ENCODE data around the gene HENMT1.

The HENMT1 gene

DNA sequence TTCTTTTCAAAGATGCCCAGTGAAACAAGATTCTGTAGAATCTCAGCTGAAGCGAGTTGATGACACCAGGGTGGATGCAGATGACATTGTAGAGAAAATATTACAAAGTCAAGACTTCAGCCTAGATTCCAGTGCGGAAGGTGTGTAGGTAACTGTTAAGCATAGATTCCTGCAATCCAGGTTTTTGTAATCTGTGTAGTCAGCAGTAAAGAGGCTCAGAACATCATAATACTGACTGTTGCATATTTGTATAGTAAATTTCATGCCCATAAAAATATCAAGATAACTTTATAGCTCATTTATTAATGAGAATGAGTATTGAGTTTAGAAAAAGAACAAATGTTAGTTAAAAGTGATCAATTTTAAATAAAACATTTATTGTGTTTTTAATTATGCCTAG is 32.2 kb downstream of the HENMT1 start:
- in situ Hi-C loops (cut with HindIII; ENCODE audit: low sequenced_read_pairs), result no loop called here

DNA sequence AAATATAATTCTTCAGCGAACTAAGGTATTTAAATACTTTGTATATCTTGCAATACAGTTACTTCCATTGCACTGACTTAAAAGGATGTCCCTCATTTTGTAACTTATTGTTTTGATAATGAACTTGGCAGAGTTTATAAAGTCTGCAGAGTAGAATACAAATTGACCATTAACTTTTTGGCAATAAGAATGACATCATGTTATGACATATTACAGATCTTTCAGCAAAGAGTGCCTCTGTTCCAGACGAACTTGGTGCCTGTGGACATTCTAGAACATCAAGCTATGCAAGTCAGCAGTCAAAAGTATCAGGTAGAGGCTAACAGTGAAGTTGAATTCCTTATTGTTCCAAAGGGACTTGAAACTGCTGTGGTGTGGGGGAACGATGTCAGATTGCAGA is 32.9 kb downstream of the HENMT1 start:
- in situ Hi-C loops (cut with HindIII; ENCODE audit: low sequenced_read_pairs), result no loop called here

DNA sequence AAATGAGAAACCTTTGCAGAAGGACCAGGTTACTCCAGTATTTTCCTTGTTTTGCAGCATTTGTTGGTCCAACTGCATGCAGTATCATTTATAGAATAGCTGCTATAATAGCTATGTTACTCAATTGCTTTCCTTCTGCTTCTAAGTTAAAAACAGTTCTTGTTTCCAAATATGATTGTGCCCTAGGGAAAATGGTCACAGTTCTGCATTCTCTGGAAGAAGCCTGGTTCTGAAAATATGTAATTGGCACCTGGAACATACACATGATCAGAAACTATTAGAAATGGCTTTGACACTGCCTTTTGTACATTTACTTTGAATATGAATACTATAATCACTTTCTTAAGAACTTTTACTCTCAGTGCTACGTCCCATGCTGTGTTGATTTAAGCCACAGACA is 33.6 kb downstream of the HENMT1 start:
- in situ Hi-C loops (cut with HindIII; ENCODE audit: low sequenced_read_pairs), result no loop called here

DNA sequence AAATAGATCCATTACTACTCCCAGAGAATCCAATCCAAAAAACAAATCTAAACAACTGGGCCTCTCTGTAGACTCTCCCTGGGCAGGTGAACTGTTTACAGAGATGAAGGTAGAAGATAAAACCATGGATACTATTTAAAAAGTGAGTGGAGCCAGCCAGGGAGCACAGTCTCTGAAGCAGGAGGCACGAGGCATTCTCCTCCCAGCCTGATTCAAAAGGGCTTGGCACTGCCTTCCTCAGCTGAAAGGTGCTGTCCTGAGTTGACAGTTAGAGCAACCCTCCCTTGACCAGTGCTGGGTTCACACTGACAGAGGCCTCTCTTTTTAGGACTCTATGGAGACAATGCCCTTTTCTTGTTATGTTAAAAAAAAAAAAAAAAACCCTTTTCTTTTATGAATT is 36.8 kb downstream of the HENMT1 start:
- in situ Hi-C loops (cut with HindIII; ENCODE audit: low sequenced_read_pairs), result no loop called here

DNA sequence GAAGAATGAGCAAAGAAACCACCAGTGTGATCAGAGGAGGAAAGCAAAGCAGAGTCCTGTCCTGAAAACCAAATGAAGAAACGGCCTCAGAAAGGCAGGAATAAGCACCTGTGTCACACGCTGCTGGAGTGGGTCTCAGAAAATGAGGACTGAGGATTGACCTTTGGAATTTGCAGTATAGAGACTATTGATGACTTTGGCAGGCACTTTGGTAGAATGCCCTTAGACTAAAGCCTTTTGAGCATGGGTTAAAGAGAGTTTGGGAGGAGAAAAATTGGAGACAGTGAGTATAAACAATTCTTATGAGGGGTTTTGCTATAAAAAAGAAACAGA is 43.2 kb downstream of the HENMT1 start:
- in situ Hi-C loops (cut with HindIII; ENCODE audit: low sequenced_read_pairs), result no loop called here

DNA sequence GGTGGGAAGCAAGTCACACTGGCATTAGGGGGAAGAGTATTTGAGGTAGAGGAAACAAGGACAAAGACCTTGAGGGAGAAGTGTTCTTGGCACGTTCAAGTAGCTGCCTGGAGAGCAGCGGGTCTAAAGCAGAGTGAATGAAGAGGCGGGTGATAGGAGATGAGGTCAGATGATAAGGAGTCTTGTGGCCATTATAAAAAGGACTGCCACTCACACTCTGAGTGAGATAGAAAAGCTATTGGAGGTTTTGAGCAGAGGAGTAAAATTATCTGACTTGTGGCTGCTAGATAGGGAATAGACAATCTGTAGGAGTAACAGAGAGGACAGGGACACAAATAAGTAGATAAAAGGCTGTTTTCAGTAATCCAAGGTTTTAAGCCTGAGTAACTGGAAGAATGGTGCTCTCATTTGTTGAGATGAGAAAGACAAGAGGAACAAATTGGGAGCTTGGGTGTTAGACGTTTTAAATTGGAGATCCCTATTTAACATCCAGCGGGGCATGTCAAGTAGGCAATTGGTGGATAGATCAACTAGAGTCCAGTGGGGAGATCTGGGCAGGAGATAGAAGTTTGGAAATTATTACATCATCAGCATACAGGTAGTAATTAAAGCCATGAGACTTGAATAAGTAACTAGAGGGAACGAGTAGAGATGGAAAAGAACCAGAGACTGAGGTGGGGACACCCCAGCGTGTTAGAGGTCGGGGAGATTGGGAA is 43.7 kb downstream of the HENMT1 start:
- in situ Hi-C loops (cut with HindIII; ENCODE audit: low sequenced_read_pairs), result no loop called here

DNA sequence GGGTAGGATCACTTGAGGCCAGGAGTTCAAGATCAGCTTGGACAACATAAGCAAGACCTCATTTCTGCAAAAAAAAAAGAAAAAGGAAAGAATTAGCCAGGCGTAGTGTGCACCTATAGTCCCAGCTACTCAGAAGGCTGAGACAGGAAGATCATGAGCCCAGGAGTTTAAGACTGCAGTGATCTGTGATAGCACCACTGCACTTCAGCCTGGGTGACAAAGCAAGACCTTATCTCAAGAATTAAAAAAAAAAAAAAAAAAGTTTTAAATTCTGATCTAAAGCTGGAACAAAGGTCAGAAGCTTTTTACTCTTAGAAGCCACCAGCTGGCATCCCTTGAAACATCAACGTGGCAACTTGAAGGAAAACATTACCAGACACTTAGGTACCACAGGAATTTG is 45.3 kb downstream of the HENMT1 start:
- in situ Hi-C loops (cut with HindIII; ENCODE audit: low sequenced_read_pairs), result no loop called here

DNA sequence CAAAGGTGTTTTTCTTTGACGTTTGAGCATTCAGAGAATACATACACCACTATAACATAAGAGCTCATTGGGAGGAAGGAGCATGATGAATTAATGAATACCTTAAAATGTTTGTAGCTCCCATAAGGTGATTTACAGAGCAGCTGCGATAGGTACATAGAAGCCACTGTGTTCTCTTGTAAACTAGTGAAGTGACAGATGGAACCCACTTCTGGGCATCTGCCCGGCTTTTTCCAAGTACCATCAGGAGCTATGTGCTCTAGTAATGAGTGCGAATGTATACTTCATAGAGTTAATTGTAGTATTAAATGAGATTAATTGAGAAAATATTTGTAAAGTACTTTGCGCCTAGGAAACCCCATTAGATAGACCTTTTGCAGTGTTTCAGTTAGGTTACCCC is 48.4 kb downstream of the HENMT1 start:
- in situ Hi-C loops (cut with HindIII; ENCODE audit: low sequenced_read_pairs), result no loop called here

DNA sequence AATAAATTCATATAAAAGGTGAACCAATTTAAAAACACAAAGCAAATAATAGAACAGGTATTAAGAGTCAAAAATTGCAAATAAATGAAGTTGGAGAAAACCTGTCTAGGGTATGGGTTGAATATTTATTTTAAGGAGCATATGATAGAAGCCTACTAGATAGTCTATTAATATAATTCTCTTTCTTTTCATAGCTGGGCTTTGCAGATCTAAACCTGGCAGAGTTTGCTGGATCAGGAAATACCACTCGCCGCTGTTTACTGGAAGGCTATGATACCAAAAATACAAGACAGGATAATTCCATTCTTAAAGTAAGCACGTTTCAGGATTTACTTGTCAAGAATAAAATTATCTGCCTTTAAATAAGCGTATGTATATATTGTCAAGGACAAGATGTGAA is 48.9 kb downstream of the HENMT1 start:
- in situ Hi-C loops (cut with HindIII; ENCODE audit: low sequenced_read_pairs), result no loop called here

DNA sequence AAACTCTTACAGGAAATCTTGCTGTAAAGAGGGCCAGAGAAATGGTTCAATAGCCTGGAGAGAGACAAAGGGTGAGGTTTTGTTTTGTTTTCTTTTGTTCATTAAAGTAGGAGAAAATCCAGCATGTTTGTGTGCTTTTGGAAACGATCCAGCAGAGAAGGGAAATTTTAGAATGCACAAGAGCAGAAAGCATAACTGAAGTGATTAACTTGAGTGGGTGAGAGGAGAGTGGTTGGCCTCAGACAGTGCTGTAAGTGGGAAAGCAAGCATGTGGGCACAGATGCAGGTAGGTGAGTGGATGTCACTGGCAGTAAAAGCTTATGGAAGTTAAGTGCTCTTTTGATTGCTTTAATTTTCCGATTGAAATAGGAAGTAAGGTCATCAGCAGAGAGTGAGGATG is 50.8 kb downstream of the HENMT1 start:
- in situ Hi-C loops (cut with HindIII; ENCODE audit: low sequenced_read_pairs), result no loop called here

DNA sequence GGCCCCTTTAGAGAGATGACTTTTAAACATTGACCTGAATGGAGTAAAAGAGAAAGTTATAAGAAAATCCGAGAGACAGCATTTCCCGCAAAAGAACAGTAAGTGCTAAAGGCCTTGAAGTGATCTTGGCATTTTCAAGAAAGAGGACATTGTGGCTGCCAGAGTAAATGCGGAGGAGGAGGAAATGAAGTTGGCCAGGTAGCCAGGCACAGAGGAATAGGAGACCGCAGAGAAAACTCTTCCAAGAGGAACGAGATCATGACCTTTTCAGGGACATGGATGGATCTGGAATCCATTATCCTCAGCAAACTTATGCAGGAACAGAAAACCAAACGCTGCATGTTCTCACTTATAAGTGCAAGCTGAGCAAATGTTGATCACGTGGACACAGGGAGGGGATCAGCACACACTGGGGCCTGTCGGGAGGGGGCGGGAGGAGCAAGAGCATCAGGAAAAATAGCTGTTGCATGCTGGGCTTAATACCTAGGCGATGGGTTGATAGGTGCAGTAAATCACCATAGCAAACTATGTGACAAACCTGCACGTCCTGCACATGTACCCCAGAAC is 51.3 kb downstream of the HENMT1 start:
- in situ Hi-C loops (cut with HindIII; ENCODE audit: low sequenced_read_pairs), result no loop called here

DNA sequence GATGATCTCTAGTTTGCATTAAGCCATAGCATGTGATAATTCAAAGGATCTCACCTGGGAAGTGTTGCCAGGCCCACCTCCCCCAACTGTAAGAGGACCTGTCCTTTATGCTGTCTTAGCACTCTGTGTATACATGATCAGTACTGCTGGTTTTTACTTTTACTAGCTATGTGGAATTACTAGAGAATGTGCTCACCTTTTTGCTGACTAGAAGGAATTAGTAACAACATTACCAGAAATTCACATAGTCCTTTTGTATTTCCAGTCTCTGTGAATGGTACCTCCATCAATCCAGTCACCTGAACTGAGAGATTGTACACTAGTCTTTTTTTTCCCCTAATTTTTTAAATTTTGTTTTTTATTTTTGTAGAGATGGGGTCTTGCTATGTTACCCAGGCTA is 54.4 kb downstream of the HENMT1 start:
- in situ Hi-C loops (cut with HindIII; ENCODE audit: low sequenced_read_pairs), result no loop called here

DNA sequence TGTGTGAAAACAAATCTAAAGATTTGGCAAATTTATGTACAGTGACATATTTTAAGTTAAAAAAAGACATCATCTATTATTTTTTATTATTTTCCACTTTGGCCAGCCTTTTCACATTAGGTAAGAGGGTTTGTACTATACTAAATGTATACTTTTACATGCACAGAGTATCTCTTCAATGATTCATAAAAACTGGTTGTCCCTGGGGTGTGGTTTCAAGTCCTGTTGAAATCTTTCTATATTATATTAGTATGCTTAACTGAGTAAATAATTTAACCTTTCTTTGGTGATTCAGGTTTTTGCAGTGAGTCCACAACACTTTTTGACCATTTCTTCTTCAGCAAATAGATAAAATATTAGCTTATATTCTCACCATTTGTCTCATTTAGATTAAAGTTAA is 55.3 kb downstream of the HENMT1 start:
- in situ Hi-C loops (cut with HindIII; ENCODE audit: low sequenced_read_pairs), result no loop called here

DNA sequence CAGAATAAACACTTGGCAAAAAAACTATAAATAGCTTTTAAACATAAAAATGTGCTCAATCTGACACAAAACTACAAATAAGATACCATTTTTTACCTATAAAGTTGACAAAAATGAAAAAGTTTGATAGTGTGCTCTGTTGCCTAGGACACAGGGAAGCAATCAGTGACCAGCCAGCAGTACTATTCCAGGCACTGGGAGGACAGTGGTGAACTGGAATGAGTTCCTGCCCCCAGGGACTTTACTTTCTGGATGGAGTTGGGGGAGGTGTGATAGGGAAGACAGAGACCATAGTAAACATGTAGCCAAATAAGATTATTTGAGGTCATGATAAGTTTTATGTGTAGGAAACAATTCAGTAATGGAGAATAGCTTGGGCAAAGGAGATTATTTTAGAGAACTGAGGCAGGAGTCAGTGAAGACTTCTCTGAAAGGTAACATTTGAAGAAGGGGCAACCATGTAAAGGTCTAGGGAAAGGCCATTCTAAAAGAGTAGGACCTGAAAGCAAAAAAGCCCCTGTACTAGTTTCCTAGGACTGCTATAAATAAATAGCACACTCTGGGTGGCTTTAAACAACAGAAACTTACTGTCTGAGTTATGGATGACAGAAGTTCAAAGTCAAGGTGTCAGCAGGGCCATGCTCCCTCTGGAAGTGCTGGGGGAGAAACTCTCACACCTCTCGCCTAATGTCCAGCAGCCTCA is 59.0 kb downstream of the HENMT1 start:
- in situ Hi-C loops (cut with HindIII; ENCODE audit: low sequenced_read_pairs), result no loop called here

DNA sequence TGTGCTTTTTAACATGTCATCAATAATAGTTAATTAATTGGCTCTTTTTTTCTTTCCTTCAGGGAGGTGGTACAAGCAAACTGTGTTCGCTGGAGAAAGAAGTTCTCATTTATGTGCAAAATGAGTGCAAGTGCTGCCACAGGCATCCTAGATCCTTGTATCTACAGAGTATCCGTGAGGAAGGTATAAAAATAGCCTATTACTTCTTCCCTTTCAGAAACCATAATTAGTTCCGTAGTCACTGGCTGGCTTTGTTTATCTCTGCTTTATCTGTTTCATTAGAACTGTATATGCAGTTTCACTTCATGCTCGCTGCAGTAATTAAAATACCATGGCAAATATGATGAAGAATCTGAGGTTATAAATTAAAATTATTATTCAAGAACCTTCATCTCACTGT is 60.4 kb downstream of the HENMT1 start:
- in situ Hi-C loops (cut with HindIII; ENCODE audit: low sequenced_read_pairs), result no loop called here

DNA sequence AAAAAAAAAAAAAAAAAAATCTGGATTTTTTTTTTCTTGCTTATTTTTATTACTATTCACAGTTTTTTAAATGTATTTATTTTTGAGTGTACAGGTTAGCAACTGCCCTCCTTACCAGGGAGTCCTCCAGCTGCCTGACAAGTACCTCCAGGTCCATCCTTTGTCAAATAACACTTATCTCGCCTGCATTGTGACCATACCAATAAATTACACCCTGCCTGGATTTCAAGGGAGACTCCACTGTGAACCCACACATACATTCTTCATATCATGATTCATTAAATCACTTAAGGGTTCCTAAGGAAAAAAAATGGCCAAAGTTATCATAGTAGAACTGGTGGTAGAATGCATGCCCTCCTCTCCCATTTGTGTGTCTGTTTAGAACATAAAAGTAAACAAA is 62.6 kb downstream of the HENMT1 start:
- in situ Hi-C loops (cut with HindIII; ENCODE audit: low sequenced_read_pairs), result no loop called here

All from DLD1 (cell line).